GM21526 (cell line): Measurements from ENCODE around the gene SLC25A44.

Experiments used
- ATAC-seq: cut with Tn5 transposase; IDR thresholded peaks from one replicate; pipeline ENCODE4 v1.9.1; 2021; ENCODE audit warnings: moderate library complexity; ENCODE audit not compliant: unreplicated experiment, low FRiP score

SLC25A44 gene

DNA sequence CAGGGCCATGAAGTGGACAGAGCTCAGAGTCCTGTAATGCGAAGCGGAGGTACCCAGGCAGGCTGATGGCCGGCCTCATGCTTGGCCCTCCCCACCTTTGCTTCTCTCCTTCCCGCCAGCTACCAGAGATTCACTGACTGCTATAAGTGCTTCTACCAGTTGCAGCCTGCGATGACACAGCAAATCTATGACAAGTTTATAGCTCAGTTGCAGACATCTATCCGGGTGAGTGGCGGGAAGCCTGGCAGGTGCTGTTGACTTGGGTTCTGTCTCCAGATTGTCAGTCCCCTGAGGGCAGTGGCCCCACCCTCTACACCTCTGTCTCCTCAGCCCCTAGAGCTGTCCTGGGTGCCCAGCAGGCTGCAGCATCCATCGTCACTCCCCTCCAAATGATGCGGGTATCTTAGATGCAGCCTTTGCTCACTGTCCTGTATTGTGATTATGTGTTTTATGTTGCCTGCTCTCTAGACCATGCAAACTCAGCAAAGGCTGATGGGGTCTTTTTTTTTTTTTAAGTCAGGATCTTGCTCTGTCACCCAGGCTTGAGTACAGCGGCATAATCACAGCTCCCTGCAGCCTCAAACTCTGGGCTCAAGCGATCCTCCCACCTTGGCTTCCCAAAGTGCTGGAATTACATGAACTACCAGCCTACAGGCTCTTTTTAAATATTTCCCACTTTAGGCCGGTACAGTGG, 38.4 kb downstream of the SLC25A44 start:
- no peak for ATAC-seq

- no peak for ATAC-seq
Observed at GRCh38 chr1:156233426-156234127, 39.7 kb downstream of the SLC25A44 start.

DNA sequence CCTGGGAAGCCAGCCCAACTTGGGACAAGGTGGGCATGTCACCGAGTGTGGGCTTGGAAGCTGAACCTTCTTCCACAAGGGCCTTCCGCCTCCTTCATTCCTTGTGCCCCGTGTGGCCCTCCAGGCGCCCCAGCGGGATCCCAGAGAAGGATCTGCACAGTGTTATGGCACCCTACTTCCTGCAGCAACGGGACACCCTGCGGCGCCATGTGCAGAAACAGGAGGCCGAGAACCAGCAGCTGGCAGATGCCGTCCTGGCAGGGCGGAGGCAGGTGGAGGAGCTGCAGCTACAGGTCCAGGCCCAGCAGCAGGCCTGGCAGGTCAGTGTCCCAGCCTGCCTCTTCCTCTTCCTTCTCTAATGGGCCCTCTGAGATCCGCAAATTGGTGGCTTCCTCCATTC, 42.3 kb downstream of the SLC25A44 start:
- no peak for ATAC-seq

DNA sequence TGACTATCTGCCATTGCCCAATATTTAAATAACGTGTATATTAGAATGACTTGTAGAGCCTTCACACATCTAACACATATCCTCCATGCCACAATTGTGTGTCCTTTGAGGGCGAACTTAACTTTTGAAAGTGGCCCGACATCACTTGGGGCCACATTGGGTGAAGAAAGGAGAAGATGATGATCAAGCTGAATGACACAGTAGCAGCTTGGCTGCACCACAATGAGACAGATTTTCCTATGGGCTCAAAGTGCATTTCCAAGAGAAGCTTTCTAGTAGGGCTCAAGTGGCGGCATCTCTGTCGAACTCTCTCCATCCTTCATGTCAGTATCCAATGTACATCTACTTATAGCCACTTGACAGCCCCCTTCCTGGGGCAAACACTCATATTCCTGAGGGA, 44.3 kb downstream of the SLC25A44 start:
- ATAC-seq: no peak

- no peak for ATAC-seq
Observed at GRCh38 chr1:156241311-156241811, 47.5 kb downstream of the SLC25A44 start.

GRCh38 chr1:156241926-156242325, 48.0 kb downstream of the SLC25A44 start, which contains the start of gene BGLAP:
BGLAP (plus strand) TSS chr1:156242184; CDS start chr1:156242232, 48 bp downstream.
- no peak for ATAC-seq

DNA sequence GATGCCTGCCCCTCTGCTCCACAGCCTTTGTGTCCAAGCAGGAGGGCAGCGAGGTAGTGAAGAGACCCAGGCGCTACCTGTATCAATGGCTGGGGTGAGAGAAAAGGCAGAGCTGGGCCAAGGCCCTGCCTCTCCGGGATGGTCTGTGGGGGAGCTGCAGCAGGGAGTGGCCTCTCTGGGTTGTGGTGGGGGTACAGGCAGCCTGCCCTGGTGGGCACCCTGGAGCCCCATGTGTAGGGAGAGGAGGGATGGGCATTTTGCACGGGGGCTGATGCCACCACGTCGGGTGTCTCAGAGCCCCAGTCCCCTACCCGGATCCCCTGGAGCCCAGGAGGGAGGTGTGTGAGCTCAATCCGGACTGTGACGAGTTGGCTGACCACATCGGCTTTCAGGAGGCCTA, 48.8 kb downstream of the SLC25A44 start:
- ATAC-seq: no peak

GRCh38 chr1:156244126-156244525, 50.2 kb downstream of the SLC25A44 start:
- no peak for ATAC-seq

GRCh38 chr1:156244712-156245111, 50.8 kb downstream of the SLC25A44 start:
- ATAC-seq: no peak

- no peak for ATAC-seq
Observed at GRCh38 chr1:156245451-156246232, 51.7 kb downstream of the SLC25A44 start.

GRCh38 chr1:156246241-156246780, 52.4 kb downstream of the SLC25A44 start:
- ATAC-seq: no peak

DNA sequence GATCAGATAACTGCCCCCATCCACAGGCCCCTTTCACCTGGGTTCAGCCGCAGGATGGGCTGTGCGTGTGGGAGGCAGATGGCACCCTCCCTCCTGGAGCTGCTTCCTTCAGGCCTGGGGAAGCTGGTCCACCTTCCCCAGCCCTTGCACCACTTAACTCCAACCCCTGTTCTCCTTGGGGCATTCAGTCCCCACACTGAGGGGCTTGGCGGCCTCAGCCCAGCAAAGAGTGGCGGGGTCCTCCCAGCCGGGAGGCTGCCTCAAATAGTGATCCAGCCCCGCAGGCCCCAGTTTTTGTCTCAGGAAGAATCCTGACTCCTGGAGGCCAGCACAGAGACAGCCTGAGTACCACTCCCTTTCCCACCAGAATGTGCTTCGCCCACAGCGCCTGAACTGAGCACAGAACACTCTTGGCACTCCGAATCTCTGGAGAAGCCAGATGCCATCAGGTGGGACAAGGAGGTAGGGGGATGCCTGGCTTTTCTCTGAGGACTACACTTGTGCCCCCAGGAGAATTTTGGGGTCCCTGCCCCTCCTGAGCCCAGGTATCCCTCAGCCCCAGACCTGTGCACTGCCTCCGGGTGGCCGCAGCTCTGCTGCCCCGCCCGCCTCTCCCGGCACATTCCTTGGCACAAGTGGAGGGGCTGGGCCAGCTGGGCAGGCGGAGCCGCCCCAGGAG, 53.0 kb downstream of the SLC25A44 start:
- no peak for ATAC-seq

DNA sequence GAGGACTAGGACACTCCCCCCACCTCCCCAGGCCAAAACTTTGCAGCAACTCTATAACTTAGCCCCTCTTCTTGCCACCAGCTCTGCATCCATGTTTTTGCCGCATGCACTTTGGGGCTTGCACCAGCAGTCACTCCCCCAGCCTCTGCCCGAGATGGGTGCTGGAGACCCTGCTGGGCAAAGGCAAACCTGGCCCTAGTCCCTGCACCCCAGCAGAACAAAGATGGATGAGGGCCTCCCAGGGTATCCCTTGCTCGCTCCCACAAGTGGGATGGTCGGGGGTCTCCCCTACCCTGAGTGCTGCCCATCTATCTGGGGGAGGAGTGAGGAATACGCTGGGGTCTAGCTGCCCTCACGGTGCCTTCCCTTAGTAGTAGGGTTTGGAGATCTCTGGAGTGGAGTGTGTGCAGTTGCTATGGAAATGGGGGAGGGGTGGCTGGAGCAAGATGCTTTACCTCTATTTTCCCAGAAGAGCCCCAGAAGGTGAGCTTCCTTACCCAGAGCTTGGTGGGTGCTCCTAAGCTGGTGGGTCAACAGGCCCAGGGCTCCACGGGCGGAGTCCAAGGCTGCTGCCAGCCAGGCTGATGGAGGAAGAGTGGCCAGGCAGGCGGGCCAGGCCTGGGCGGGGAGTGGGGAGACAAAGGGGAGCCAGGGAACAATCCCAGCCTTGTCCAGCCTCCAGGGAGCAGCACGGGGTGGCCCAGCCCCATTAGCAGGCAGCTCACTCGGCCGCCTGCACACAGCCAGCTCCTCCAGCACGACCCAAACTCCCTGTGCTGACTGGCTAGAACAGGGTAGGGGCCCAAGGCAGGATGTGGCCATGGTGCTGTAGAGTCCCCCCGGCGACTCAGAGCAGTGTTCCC, 53.8 kb downstream of the SLC25A44 start, which contains the start of gene PAQR6:
TSS of gene PAQR6 (minus strand) at position 597 of the 863 bp plus-strand sequence. CDS start 1,325 bp downstream, outside the sequence.
- no peak for ATAC-seq

GRCh38 chr1:156248323-156248683, 54.4 kb downstream of the SLC25A44 start:
- no peak for ATAC-seq

GRCh38 chr1:156249593-156249992, 55.7 kb downstream of the SLC25A44 start:
- no peak for ATAC-seq

- no peak for ATAC-seq
Observed at GRCh38 chr1:156251527-156251926, 57.6 kb downstream of the SLC25A44 start.

GRCh38 chr1:156253634-156254033, 59.7 kb downstream of the SLC25A44 start:
- no peak for ATAC-seq

GRCh38 chr1:156257711-156258110, 63.8 kb downstream of the SLC25A44 start:
- ATAC-seq: no peak

- ATAC-seq: no peak
Observed at GRCh38 chr1:156258859-156259258, 65.0 kb downstream of the SLC25A44 start.
